ENCODE data around the gene LAMB2. TPM values are rescaled to one million over a fixed set of nuclear protein-coding genes. Genes with fewer than 3 reads are reported as not detected.

The LAMB2 gene
- total RNA-seq, 1 experiment from 2014 or later, result 121 TPM

DNA sequence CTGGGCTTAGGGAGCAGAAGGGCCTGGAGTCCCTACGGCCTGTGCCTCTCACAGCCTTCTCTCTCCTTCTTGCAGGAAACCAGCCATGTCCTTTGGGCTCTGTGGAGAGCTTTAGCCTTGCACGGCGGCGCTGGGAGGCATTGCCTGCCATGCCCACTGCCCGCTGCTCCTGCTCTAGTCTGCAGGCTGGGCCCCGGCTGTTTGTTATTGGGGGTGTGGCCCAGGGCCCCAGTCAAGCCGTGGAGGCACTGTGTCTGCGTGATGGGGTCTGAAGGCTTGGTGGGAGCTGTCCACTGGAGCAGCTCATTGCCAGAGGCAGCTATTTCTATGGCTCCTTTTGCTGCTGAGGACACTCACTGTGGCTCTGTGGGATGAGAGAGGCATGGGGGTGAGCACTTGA lies 42.7 kb upstream of the LAMB2 start:
- TF ChIP-seq, protein P1, sequence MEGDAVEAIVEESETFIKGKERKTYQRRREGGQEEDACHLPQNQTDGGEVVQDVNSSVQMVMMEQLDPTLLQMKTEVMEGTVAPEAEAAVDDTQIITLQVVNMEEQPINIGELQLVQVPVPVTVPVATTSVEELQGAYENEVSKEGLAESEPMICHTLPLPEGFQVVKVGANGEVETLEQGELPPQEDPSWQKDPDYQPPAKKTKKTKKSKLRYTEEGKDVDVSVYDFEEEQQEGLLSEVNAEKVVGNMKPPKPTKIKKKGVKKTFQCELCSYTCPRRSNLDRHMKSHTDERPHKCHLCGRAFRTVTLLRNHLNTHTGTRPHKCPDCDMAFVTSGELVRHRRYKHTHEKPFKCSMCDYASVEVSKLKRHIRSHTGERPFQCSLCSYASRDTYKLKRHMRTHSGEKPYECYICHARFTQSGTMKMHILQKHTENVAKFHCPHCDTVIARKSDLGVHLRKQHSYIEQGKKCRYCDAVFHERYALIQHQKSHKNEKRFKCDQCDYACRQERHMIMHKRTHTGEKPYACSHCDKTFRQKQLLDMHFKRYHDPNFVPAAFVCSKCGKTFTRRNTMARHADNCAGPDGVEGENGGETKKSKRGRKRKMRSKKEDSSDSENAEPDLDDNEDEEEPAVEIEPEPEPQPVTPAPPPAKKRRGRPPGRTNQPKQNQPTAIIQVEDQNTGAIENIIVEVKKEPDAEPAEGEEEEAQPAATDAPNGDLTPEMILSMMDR (conservative IDR thresholded peaks at IDR 0.05), result no peak
- DNase-seq, result no peak
- WGBS (ENCODE audit: extremely low coverage, insufficient read length, low lambda C conversion rate), result no CpG with 5 or more reads among the region's 8 CpGs
- no peak overlapping the region for H2AFZ ChIP-seq (ENCODE audit: low read length)
- H2BK15ac ChIP-seq (ENCODE audit: low read depth, low read length), result no peak overlapping the region
- no peaks in the 10 kb centered on the region for H3K79me2 ChIP-seq (ENCODE audit: insufficient read depth, low read length)
- H3K9ac ChIP-seq (ENCODE audit: extremely low read depth, insufficient read length, low read length), result no peak overlapping the region
- H3K23me2 ChIP-seq (ENCODE audit: insufficient read length, low read depth, low read length, poor library complexity, severe bottlenecking), result peaks cover 8% of the 10 kb centered on the region
- H3K18ac ChIP-seq (ENCODE audit: insufficient read length, low read depth, low read length), result no peak overlapping the region
- Mint-ChIP-seq H3K4me1 (peaks cover 20 to 28% of the 10 kb centered on the region in 2 experiments), H3K36me3 (ENCODE audit: insufficient read depth in 1 of 3, low read depth in 3 of 3) (peaks cover 0 to 6% (median 3%) of the 10 kb centered on the region in 3 experiments; a peak in 4 of 7 replicates), H3K4me3 (no peak overlapping the region), H3K27me3 (ENCODE audit: low read depth) (peaks cover 11% of the 10 kb centered on the region), H3K27ac (0 out of 7 replicates have a peak overlapping the region, but pooled peaks of 1 of the 3 experiments have one; percentile 13), H3K9me3 (no peaks in the 10 kb centered on the region)
- H2BK5ac ChIP-seq (ENCODE audit: insufficient read length, low read length), result no peak overlapping the region
- H2BK12ac ChIP-seq (ENCODE audit: insufficient read length, low read depth, low read length), result no peak overlapping the region
- H2BK20ac ChIP-seq (ENCODE audit: low read depth, low read length, poor library complexity, severe bottlenecking), result no peak overlapping the region
- H2BK120ac ChIP-seq (ENCODE audit: low read depth, low read length, poor library complexity, severe bottlenecking), result no peak overlapping the region
- H3K4me2 ChIP-seq (ENCODE audit: insufficient read depth, insufficient read length, low read length), result no peak overlapping the region
- H2AK5ac ChIP-seq (ENCODE audit: insufficient read length, low read length), result no peak overlapping the region
- H3K14ac ChIP-seq (ENCODE audit: insufficient read depth, low read length), result no peak overlapping the region
- H3K23ac ChIP-seq (ENCODE audit: insufficient read length, low read depth, low read length), result no peak overlapping the region
- no peaks in the 10 kb centered on the region for H4K20me1 ChIP-seq (ENCODE audit: control insufficient read depth, insufficient read depth, insufficient read length)
- H3K27me3 ChIP-seq (ENCODE audit: insufficient read depth, low read length), result no peaks in the 10 kb centered on the region
- H3T11ph ChIP-seq (ENCODE audit: low read length), result no peak overlapping the region
- no peak overlapping the region for H3K56ac ChIP-seq (ENCODE audit: insufficient read length, low read depth, low read length)
- peaks cover 6% of the 10 kb centered on the region; the same call in 1 of the 2 replicates for H3K4me1 ChIP-seq (ENCODE audit: insufficient read depth, low read length)
- no peaks in the 10 kb centered on the region for H3K79me1 ChIP-seq (ENCODE audit: insufficient read depth, low read depth, low read length, poor library complexity, severe bottlenecking)
- H3K4ac ChIP-seq (ENCODE audit: low read depth, low read length), result no peak overlapping the region
- no peak overlapping the region for H4K8ac ChIP-seq (replicated peaks; ENCODE audit: insufficient read length, low read depth, low read length)
- H4K91ac ChIP-seq (ENCODE audit: insufficient read length, low read depth, low read length), result no peak overlapping the region
- no peaks in the 10 kb centered on the region for H3K9me3 ChIP-seq (ENCODE audit: control insufficient read depth, low read depth, low read length)
- no peak overlapping the region for H3K27ac ChIP-seq (ENCODE audit: insufficient read length, low read depth, low read length)
- H4K5ac ChIP-seq (ENCODE audit: insufficient read length, low read depth, low read length), result no peak overlapping the region
